CD4-positive, alpha-beta T cell treated with Interleukin-2 at 100 ng/mL for 4 hours (primary cell): ENCODE data around the gene FBXL7.
"Not testable (repeated sequence)": the region's sequence is repeated elsewhere in the genome, so short reads cannot be mapped to it uniquely, and the experiment has no call there.

Experiments used
- DNase-seq: peaks from one replicate; pipeline ENCODE4 v3.0.0-alpha.2; 2020; ENCODE audit warnings: low spot score

Gene FBXL7

GRCh38 chr5:15819617-15820016 is 319.6 kb downstream of the FBXL7 start:
- no peak for DNase-seq

- DNase-seq, result no peak
These were observed 321.5 kb downstream of the FBXL7 start for GRCh38 chr5:15821506-15821905.

GRCh38 chr5:15823398-15823797 is 323.4 kb downstream of the FBXL7 start:
- no peak for DNase-seq

GRCh38 chr5:15827741-15828140 is 327.8 kb downstream of the FBXL7 start:
- no peak for DNase-seq

- no peak for DNase-seq
These were observed 331.4 kb downstream of the FBXL7 start for GRCh38 chr5:15831408-15831807.

GRCh38 chr5:15833365-15833764 is 333.4 kb downstream of the FBXL7 start:
- no peak for DNase-seq

GRCh38 chr5:15834596-15835245 is 334.7 kb downstream of the FBXL7 start:
- no peak for DNase-seq

GRCh38 chr5:15835514-15835913 is 335.5 kb downstream of the FBXL7 start:
- DNase-seq, result no peak

- DNase-seq, result no peak
These were observed 337.7 kb downstream of the FBXL7 start for GRCh38 chr5:15837551-15838289.

- DNase-seq, result no peak
These were observed 344.3 kb downstream of the FBXL7 start for GRCh38 chr5:15844253-15844652.

- no peak for DNase-seq
These were observed 344.9 kb downstream of the FBXL7 start for GRCh38 chr5:15844871-15845270.

- no peak for DNase-seq
These were observed 350.6 kb downstream of the FBXL7 start for GRCh38 chr5:15850536-15850935.

- DNase-seq, result no peak
These were observed 351.0 kb downstream of the FBXL7 start for GRCh38 chr5:15850939-15851341.

- DNase-seq, result no peak
These were observed 352.2 kb downstream of the FBXL7 start for GRCh38 chr5:15852217-15852616.

GRCh38 chr5:15852949-15853348 is 353.0 kb downstream of the FBXL7 start:
- no peak for DNase-seq

GRCh38 chr5:15858326-15858725 is 358.3 kb downstream of the FBXL7 start:
- no peak for DNase-seq

- DNase-seq, result no peak
These were observed 364.7 kb downstream of the FBXL7 start for GRCh38 chr5:15864536-15865215.

- DNase-seq, result not testable (repeated sequence)
These were observed 372.3 kb downstream of the FBXL7 start for GRCh38 chr5:15872259-15872658.

GRCh38 chr5:15877914-15878313 is 377.9 kb downstream of the FBXL7 start:
- DNase-seq, result no peak

GRCh38 chr5:15880201-15880600 is 380.2 kb downstream of the FBXL7 start:
- DNase-seq, result no peak

- DNase-seq, result no peak
These were observed 385.2 kb downstream of the FBXL7 start for GRCh38 chr5:15885156-15885555.

- no peak for DNase-seq
These were observed 386.2 kb downstream of the FBXL7 start for GRCh38 chr5:15886156-15886555.

GRCh38 chr5:15887093-15887492 is 387.1 kb downstream of the FBXL7 start:
- DNase-seq, result no peak
